Cardiac fibroblast (primary cell): ENCODE results near the gene CD40LG.
A peak's percentile ranks its signal among the peaks of the same experiment; 100 is the strongest.

ENCODE experiments used
- DNase-seq, 2 donors: peaks; one replicate each; pipeline versions ENCODE4 v3.0.0 to v3.0.0-alpha.2; 2010; ENCODE audit warnings: low read depth in 2 of 2
- H3K4me3 ChIP-seq, 2 donors: replicated peaks in 1 of 2; 1 replicate in 1 of 2; 2 replicates in 1 of 2; pipeline ENCODE4 v1.5.1; 2011; ENCODE audit warnings: low read depth in 2 of 2, low read length in 2 of 2, mild to moderate bottlenecking in 2 of 2, moderate library complexity in 1 of 2
- TF ChIP-seq, protein P1 (sequence below): IDR thresholded peaks from one replicate; pipeline ENCODE4 v1.5.1; 2011; ENCODE audit warnings: low read depth, mild to moderate bottlenecking, low read length, inconsistent platforms

The CD40LG gene

DNA sequence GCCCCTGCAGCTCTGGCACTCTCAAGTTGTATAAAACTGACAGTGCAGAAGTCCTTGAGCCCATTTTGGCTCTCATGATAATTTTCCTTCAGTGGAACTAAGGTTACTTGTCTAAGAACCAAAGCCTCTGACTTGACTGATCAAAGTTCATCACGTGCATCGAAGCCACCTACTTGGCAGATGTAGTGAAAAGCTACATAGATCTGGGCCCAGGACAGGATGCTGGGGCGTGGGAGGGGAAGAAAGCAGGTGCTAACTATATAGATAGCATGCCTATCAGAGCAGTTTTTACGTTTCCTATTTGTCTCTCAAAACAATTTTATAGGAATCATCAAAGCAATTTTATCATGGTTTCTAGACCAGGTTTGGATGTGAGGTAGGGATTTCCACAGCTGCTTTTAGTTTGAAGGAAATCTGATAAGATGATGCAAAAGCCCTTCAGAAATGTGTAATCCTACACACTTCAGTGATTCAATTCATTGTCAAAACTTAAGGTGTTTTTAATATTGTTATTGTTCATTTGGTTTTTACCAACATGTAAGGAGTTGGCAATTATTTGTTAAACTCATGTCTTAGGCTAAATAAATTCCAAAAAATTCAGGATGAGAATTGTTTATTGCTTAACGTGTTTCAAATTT is 1.2 kb upstream of the CD40LG start:
- DNase-seq: no peak
- TF ChIP-seq, protein P1, sequence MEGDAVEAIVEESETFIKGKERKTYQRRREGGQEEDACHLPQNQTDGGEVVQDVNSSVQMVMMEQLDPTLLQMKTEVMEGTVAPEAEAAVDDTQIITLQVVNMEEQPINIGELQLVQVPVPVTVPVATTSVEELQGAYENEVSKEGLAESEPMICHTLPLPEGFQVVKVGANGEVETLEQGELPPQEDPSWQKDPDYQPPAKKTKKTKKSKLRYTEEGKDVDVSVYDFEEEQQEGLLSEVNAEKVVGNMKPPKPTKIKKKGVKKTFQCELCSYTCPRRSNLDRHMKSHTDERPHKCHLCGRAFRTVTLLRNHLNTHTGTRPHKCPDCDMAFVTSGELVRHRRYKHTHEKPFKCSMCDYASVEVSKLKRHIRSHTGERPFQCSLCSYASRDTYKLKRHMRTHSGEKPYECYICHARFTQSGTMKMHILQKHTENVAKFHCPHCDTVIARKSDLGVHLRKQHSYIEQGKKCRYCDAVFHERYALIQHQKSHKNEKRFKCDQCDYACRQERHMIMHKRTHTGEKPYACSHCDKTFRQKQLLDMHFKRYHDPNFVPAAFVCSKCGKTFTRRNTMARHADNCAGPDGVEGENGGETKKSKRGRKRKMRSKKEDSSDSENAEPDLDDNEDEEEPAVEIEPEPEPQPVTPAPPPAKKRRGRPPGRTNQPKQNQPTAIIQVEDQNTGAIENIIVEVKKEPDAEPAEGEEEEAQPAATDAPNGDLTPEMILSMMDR: no peak
- no peak overlapping the region for H3K4me3 ChIP-seq

DNA sequence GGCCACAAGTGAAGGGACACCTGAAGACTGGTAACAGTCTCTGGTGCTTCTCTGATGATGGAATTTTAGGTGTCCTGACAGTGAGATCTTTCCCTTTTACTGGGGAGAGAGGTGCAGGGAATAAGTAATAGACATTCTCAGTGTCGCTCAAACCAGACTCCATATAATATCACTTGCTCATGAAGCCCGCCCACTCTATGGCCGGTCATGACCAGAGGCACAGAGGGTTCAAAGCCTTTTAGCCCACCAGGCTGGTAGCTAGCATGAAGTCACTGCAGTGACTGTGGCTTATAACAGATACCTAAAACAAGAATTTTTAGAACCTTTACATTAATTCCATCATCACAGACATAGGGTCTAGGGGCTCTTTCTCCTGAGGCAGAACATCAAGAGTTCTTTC is 2.9 kb downstream of the CD40LG start:
- DNase-seq: no peak
- no peak overlapping the region for H3K4me3 ChIP-seq
- TF ChIP-seq, protein P1: no peak

- TF ChIP-seq, protein P1: no peak
- peak; percentile 0 to 5 for DNase-seq
- H3K4me3 ChIP-seq: no peak overlapping the region
These were observed 5.1 kb downstream of the CD40LG start for GRCh38 chrX:136652822-136653723.

GRCh38 chrX:136656361-136656964 is 8.5 kb downstream of the CD40LG start:
- DNase-seq: no peak
- H3K4me3 ChIP-seq: no peak overlapping the region
- TF ChIP-seq, protein P1: no peak

GRCh38 chrX:136658151-136658550 is 10.2 kb downstream of the CD40LG start:
- no peak overlapping the region for H3K4me3 ChIP-seq
- DNase-seq: no peak
- TF ChIP-seq, protein P1: no peak

- H3K4me3 ChIP-seq: no peak overlapping the region
- DNase-seq: no peak
- TF ChIP-seq, protein P1: no peak
These were observed 11.2 kb downstream of the CD40LG start for GRCh38 chrX:136659174-136659573.
